ENCODE measurements around the gene ITPR2. TPM values are rescaled to one million over a fixed set of nuclear protein-coding genes. Genes with fewer than 3 reads are reported as not detected.

ITPR2 gene
- total and polyA plus RNA-seq, 2 of the 8 experiments (the other 6 are each of a cell fraction or from before 2014, with no cell fraction given), result 4.1 to 48.3 TPM

GRCh38 chr12:26627335-26627734 lies 205.7 kb downstream of the ITPR2 start:
- H4K91ac ChIP-seq (replicated peaks; ENCODE audit: insufficient read length, low read length), result no peak overlapping the region
- H3K14ac ChIP-seq (ENCODE audit: insufficient read length), result no peak overlapping the region
- peaks cover 0 to 3% (median 0%) of the 10 kb centered on the region in 4 experiments; a peak in 2 of 7 replicates for H3K4me1 ChIP-seq (replicated peaks in 1 of 4; ENCODE audit: control insufficient read depth in 3 of 4, insufficient read depth in 4 of 4, low read length in 3 of 4)
- H2BK5ac ChIP-seq (ENCODE audit: low read depth, low read length), result no peak overlapping the region
- H3K56ac ChIP-seq (replicated peaks; ENCODE audit: insufficient read length, low read depth, low read length), result no peak overlapping the region
- no peak overlapping the region for H3K9ac ChIP-seq (replicated peaks in 1 of 4; ENCODE audit: extremely low read depth in 1 of 4, low read depth in 3 of 4, low read length in 3 of 4)
- no peak overlapping the region for H4K5ac ChIP-seq (ENCODE audit: insufficient read length, low read depth, low read length)
- no peaks in the 10 kb centered on the region for H4K20me1 ChIP-seq (replicated peaks in 1 of 2; ENCODE audit: control insufficient read depth in 1 of 2, insufficient read depth in 2 of 2, low read length in 2 of 2)
- TF ChIP-seq FOSL1 (IDR thresholded peaks at IDR 0.05; ENCODE audit: insufficient read depth, low read depth, low read length) (no peak), SP4 (IDR thresholded peaks at IDR 0.05; ENCODE audit: low read length) (no peak), USF2 (IDR thresholded peaks at IDR 0.05; ENCODE audit: low read length) (no peak), EP300 (IDR thresholded peaks at IDR 0.05; ENCODE audit: borderline replicate concordance in 1 of 2, low read depth in 2 of 2, low read length in 2 of 2) (no peak), NANOG (IDR thresholded peaks at IDR 0.05; ENCODE audit: insufficient read depth, low read depth, low read length, poor library complexity, severe bottlenecking) (no peak), RXRA (IDR thresholded peaks at IDR 0.05; ENCODE audit: insufficient read depth, low read depth, low read length) (no peak), JUN (IDR thresholded peaks at IDR 0.05; ENCODE audit: low read depth, low read length) (no peak), EZH2 (IDR thresholded peaks at IDR 0.05; ENCODE audit: low read depth, low read length, severe bottlenecking) (no peak), CTBP2 (IDR thresholded peaks at IDR 0.05; ENCODE audit: borderline replicate concordance, insufficient read depth, insufficient read length, low read length) (no peak), BRCA1 (IDR thresholded peaks at IDR 0.05; ENCODE audit: low read depth, low read length) (no peak), GABPA (IDR thresholded peaks at IDR 0.05; ENCODE audit: borderline replicate concordance, insufficient read depth, low read length) (no peak)
- H3K4me2 ChIP-seq (ENCODE audit: insufficient read depth in 1 of 2, low read depth in 2 of 2, low read length in 2 of 2), result no peak overlapping the region
- 94% methylated on average over 4 of the region's 4 CpGs; no CpG with 5 or more reads in 1 of the 2 experiments for WGBS, 2 experiments (ENCODE audit: extremely low coverage in 1 of 2, insufficient coverage in 1 of 2, insufficient read length in 1 of 2, insufficient replicate concordance in 2 of 2, low coverage in 1 of 2, low lambda C conversion rate in 2 of 2, missing lambda C conversion rate in 1 of 2)
- H3K4ac ChIP-seq (replicated peaks; ENCODE audit: insufficient read length, low read depth, low read length), result no peak overlapping the region
- DNase-seq (ENCODE audit: low read depth in 1 of 2, low spot score in 2 of 2) (no peak), FAIRE-seq (peak; percentile 7)
- no peaks in the 10 kb centered on the region for H3K79me1 ChIP-seq (ENCODE audit: low read depth, low read length)
- no peak overlapping the region for H2BK20ac ChIP-seq (ENCODE audit: low read length)
- H3K36me3 ChIP-seq (ENCODE audit: control insufficient read depth in 2 of 4, insufficient read depth in 4 of 4, low read length in 3 of 4), result peaks cover 0 to 8% (median 2%) of the 10 kb centered on the region in 4 experiments; a peak in 2 of 8 replicates
- H3K79me2 ChIP-seq (ENCODE audit: control insufficient read depth in 1 of 2, insufficient read depth in 2 of 2, low read length in 2 of 2), result no peaks in the 10 kb centered on the region
- H4K8ac ChIP-seq (ENCODE audit: extremely low read depth, insufficient read depth, low read length), result no peak overlapping the region
- no peaks in the 10 kb centered on the region for H3K9me3 ChIP-seq (ENCODE audit: insufficient read depth in 2 of 2, low read depth in 1 of 2, low read length in 1 of 2)
- no peak overlapping the region for H2BK120ac ChIP-seq (replicated peaks; ENCODE audit: low read depth, low read length)
- H3K18ac ChIP-seq (ENCODE audit: extremely low read depth, low read length), result no peak overlapping the region
- H2AFZ ChIP-seq (ENCODE audit: low read length), result no peak overlapping the region
- H3K27me3 ChIP-seq (replicated peaks in 1 of 4; ENCODE audit: control insufficient read depth in 3 of 4, extremely low read depth in 1 of 4, insufficient read depth in 3 of 4, low read length in 3 of 4), result no peaks in the 10 kb centered on the region
- no peak overlapping the region for H2BK12ac ChIP-seq (ENCODE audit: low read depth, low read length)
- no peak overlapping the region for H2BK15ac ChIP-seq (ENCODE audit: low read length)
- H3K23ac ChIP-seq (ENCODE audit: insufficient read length), result no peak overlapping the region
- CTCF ChIA-PET (ENCODE audit: partially characterized antibody), result interaction anchor here (2.2 kb wide), 1 partner anchor 13 kb away, joined by 7 read pairs; no protein-coding TSS in a partner anchor
- H3K27ac ChIP-seq (ENCODE audit: low read depth, low read length), result no peak overlapping the region
- H3K4me3 ChIP-seq (ENCODE audit: extremely low read depth in 1 of 4, insufficient read depth in 2 of 4, low read depth in 3 of 4, low read length in 4 of 4), result no peak overlapping the region
- no peak overlapping the region for H2AK5ac ChIP-seq (ENCODE audit: low read depth, low read length)
- no peaks in the 10 kb centered on the region for H3K23me2 ChIP-seq (ENCODE audit: low read depth, low read length)
- POLR2A ChIA-PET (ENCODE audit: partially characterized antibody), result no interaction called here
